Colonic mucosa (tissue), 4 donors: ENCODE measurements around the gene CPVL. TPM values are rescaled to one million over a fixed set of nuclear protein-coding genes. Genes with fewer than 3 reads are reported as not detected.

Source experiments
- DNase-seq: peaks from one replicate; pipeline ENCODE4 v3.0.0-alpha.2; 2020
- H3K27ac ChIP-seq: fragments of 200-600 bp; one replicate; pipeline ENCODE4 v1.8.0; 2021
- H3K27me3 ChIP-seq: fragments of 200-600 bp; one replicate; pipeline ENCODE4 v1.8.0; 2021
- H3K36me3 ChIP-seq: fragments of 200-600 bp; one replicate; pipeline ENCODE4 v1.8.0; 2021
- H3K4me1 ChIP-seq: fragments of 200-600 bp; one replicate; pipeline ENCODE4 v1.8.0; 2021; ENCODE audit warnings: mild to moderate bottlenecking
- H3K4me3 ChIP-seq: fragments of 200-600 bp; one replicate; pipeline ENCODE4 v1.8.0; 2021
- H3K9ac ChIP-seq, 2 donors: one replicate each; pipeline ENCODE4 v1.7.0; 2013; ENCODE audit warnings: control low read depth in 2 of 2, low read depth in 2 of 2, low read length in 2 of 2
- H3K9me3 ChIP-seq: fragments of 200-600 bp; one replicate; pipeline ENCODE4 v1.8.0; 2021
- intact Hi-C: fragments of 100-400 bp; cut with DNase I; formaldehyde crosslinking; loops from one replicate; pipeline ENCODE4 v1.14.1; 2022
- total RNA-seq, 2 donors: library from RNA; stranded (reverse); fragmentation: NEBNext Ultra II Directional in 1 of 2; extraction: Animal tissue kit (Norgen Biotek cat#: 25700) in 1 of 2; gene quantifications; one replicate each; pipeline ENCODE4 v1.2.1, GENCODE V29; 2021
- TF ChIP-seq, protein P1 (sequence below): fragments of 200-600 bp; IDR thresholded peaks from one replicate; pipeline ENCODE4 v1.8.0; 2022; ENCODE audit warnings: antibody characterized with exemption, mild to moderate bottlenecking
- donor health status: healthy.
- donor health status: DM: no; HTN: no; CAD: no.
- donor health status: DM: no; HTN: no; CAD: no.

The CPVL gene
- total RNA-seq, 2 donors from 2014 or later = 4.9 to 17.0 TPM

- peak overlapping the region; percentile 7 for H3K4me3 ChIP-seq
- intact Hi-C loops = no loop called here
- H3K9me3 ChIP-seq = no peaks in the 10 kb centered on the region
- peaks cover 15% of the 10 kb centered on the region for H3K4me1 ChIP-seq
- peak overlapping the region; percentile 19 for H3K27ac ChIP-seq
- DNase-seq = peak; percentile 27
- H3K9ac ChIP-seq = peak overlapping the region in 1 of 2 donors; percentile 22
- H3K27me3 ChIP-seq = no peaks in the 10 kb centered on the region
- H3K36me3 ChIP-seq = no peaks in the 10 kb centered on the region
- TF ChIP-seq, protein P1, sequence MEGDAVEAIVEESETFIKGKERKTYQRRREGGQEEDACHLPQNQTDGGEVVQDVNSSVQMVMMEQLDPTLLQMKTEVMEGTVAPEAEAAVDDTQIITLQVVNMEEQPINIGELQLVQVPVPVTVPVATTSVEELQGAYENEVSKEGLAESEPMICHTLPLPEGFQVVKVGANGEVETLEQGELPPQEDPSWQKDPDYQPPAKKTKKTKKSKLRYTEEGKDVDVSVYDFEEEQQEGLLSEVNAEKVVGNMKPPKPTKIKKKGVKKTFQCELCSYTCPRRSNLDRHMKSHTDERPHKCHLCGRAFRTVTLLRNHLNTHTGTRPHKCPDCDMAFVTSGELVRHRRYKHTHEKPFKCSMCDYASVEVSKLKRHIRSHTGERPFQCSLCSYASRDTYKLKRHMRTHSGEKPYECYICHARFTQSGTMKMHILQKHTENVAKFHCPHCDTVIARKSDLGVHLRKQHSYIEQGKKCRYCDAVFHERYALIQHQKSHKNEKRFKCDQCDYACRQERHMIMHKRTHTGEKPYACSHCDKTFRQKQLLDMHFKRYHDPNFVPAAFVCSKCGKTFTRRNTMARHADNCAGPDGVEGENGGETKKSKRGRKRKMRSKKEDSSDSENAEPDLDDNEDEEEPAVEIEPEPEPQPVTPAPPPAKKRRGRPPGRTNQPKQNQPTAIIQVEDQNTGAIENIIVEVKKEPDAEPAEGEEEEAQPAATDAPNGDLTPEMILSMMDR = no peak
Observed at GRCh38 chr7:29090836-29091601, 55.3 kb downstream of the CPVL start.

GRCh38 chr7:29090151-29090805 is 56.1 kb downstream of the CPVL start:
- no peak overlapping the region for H3K9ac ChIP-seq
- H3K4me3 ChIP-seq = no peak overlapping the region
- TF ChIP-seq, protein P1 = no peak
- no peaks in the 10 kb centered on the region for H3K27me3 ChIP-seq
- no peak overlapping the region for H3K27ac ChIP-seq
- no peaks in the 10 kb centered on the region for H3K9me3 ChIP-seq
- intact Hi-C loops = no loop called here
- peaks cover 15% of the 10 kb centered on the region for H3K4me1 ChIP-seq
- H3K36me3 ChIP-seq = no peaks in the 10 kb centered on the region
- DNase-seq = no peak

- Histone ChIP-seq H3K27ac (peak overlapping the region; percentile 69), H3K4me3 (no peak overlapping the region), H3K9me3 (no peaks in the 10 kb centered on the region), H3K9ac (no peak overlapping the region), H3K27me3 (no peaks in the 10 kb centered on the region), H3K36me3 (no peaks in the 10 kb centered on the region), H3K4me1 (peaks cover 15% of the 10 kb centered on the region)
- TF ChIP-seq, protein P1 = no peak
- no peak for DNase-seq
- intact Hi-C loops = no loop called here
Observed at GRCh38 chr7:29087840-29088170, 58.5 kb downstream of the CPVL start.

- no peaks in the 10 kb centered on the region for H3K27me3 ChIP-seq
- H3K27ac ChIP-seq = no peak overlapping the region
- no peak for DNase-seq
- peaks cover 15% of the 10 kb centered on the region for H3K4me1 ChIP-seq
- TF ChIP-seq, protein P1 = no peak
- H3K9me3 ChIP-seq = no peaks in the 10 kb centered on the region
- no peaks in the 10 kb centered on the region for H3K36me3 ChIP-seq
- no peak overlapping the region for H3K4me3 ChIP-seq
- intact Hi-C loops = no loop called here
- no peak overlapping the region for H3K9ac ChIP-seq
Observed at GRCh38 chr7:29086545-29086944, 59.8 kb downstream of the CPVL start.

DNA sequence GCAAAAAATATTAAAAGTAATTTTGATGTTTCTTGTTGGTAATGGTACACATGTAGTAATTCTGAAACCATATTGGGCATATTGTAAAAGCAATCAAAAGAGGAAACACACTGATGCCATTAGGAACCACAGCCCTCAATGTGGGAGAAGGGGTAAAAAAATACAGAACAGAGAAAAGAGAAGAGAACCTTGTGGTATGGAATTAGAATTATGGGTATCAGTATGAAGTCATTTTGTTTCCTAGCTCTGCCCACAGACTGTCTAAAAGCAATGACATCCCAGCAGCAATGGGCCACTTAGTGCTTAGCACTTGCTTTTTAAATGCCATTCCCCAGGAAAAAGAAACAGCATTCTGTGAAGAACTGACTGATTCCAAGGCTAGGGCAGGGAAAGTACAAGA is 61.5 kb downstream of the CPVL start:
- DNase-seq = no peak
- Histone ChIP-seq H3K4me3 (no peak overlapping the region), H3K9ac (no peak overlapping the region), H3K4me1 (peaks cover 8% of the 10 kb centered on the region), H3K27ac (no peak overlapping the region), H3K27me3 (no peaks in the 10 kb centered on the region), H3K9me3 (no peaks in the 10 kb centered on the region), H3K36me3 (no peaks in the 10 kb centered on the region)
- TF ChIP-seq, protein P1 = no peak
- intact Hi-C loops = no loop called here
